SK-N-SH treated with all-trans-retinoic acid at 6 μM for 48 hours (cell line): ENCODE results near the gene TCF25.

ENCODE experiments used
- ATAC-seq: fragments of 200-7000 bp; cut with Tn5 transposase; 3 replicates; pipeline ENCODE4 v1.9.1; 2020; ENCODE audit warnings: mild to moderate bottlenecking, moderate library complexity
- ARNTL ChIP-seq: fragments of 450-650 bp; formaldehyde crosslinking; IDR thresholded peaks from 2 replicates; pipeline ENCODE4 v1.5.0; 2020; ENCODE audit warnings: low read depth, mild to moderate bottlenecking, moderate library complexity, borderline replicate concordance
- BACH2 ChIP-seq: fragments of 250-450 bp; sonication (Bioruptor Pico); IDR thresholded peaks from 2 replicates; pipeline ENCODE4 v1.9.0; 2021; ENCODE audit warnings: mild to moderate bottlenecking, borderline replicate concordance
- CSDC2 ChIP-seq: fragments of 250-450 bp; sonication (Bioruptor Pico); IDR thresholded peaks from 2 replicates; pipeline ENCODE4 v1.5.0; 2020; ENCODE audit warnings: mild to moderate bottlenecking, moderate library complexity
- ESRRG ChIP-seq: fragments of 250-450 bp; sonication (Bioruptor Pico); IDR thresholded peaks from 2 replicates; pipeline ENCODE4 v1.6.1; 2021; ENCODE audit warnings: mild to moderate bottlenecking
- GLIS3 ChIP-seq: fragments of 250-450 bp; sonication (Bioruptor Pico); IDR thresholded peaks from 2 replicates; pipeline ENCODE4 v1.5.0; 2020; ENCODE audit warnings: mild to moderate bottlenecking, moderate library complexity
- ISL1 ChIP-seq: fragments of 250-450 bp; sonication (Bioruptor Pico); IDR thresholded peaks from 2 replicates; pipeline ENCODE4 v2.1.2; 2022; ENCODE audit warnings: mild to moderate bottlenecking, moderate library complexity
- OSR1 ChIP-seq: fragments of 250-450 bp; sonication (Bioruptor Pico); IDR thresholded peaks from 2 replicates; pipeline ENCODE4 v1.8.0; 2022; ENCODE audit warnings: moderate library complexity, mild to moderate bottlenecking, inconsistent platforms
- PPARA ChIP-seq: fragments of 250-450 bp; sonication (Bioruptor Pico); IDR thresholded peaks from 2 replicates; pipeline ENCODE4 v1.5.0; 2020; ENCODE audit warnings: mild to moderate bottlenecking, borderline replicate concordance
- RARB ChIP-seq: fragments of 250-450 bp; sonication (Bioruptor Pico); IDR thresholded peaks from 2 replicates; pipeline ENCODE4 v1.8.0; 2021; ENCODE audit warnings: mild to moderate bottlenecking, moderate library complexity
- SNAI2 ChIP-seq: fragments of 250-450 bp; sonication (Bioruptor Pico); IDR thresholded peaks from 2 replicates; pipeline ENCODE4 v1.5.0; 2020; ENCODE audit warnings: mild to moderate bottlenecking, moderate library complexity
- TCF4 ChIP-seq: fragments of 250-450 bp; sonication (Bioruptor Pico); IDR thresholded peaks from 2 replicates; pipeline ENCODE4 v1.8.0; 2021; ENCODE audit warnings: mild to moderate bottlenecking, moderate library complexity, borderline replicate concordance
- TOX ChIP-seq: fragments of 250-450 bp; sonication (Bioruptor Pico); IDR thresholded peaks from 2 replicates; pipeline ENCODE4 v1.8.0; 2021; ENCODE audit warnings: mild to moderate bottlenecking, moderate library complexity, borderline replicate concordance
- ZC3H10 ChIP-seq: fragments of 250-450 bp; sonication (Bioruptor Pico); IDR thresholded peaks from 2 replicates; pipeline ENCODE4 v1.5.1; 2021; ENCODE audit warnings: mild to moderate bottlenecking, moderate library complexity
- ZFP3 ChIP-seq: fragments of 250-450 bp; sonication (Bioruptor Pico); IDR thresholded peaks from 2 replicates; pipeline ENCODE4 v1.5.0; 2020; ENCODE audit warnings: mild to moderate bottlenecking, moderate library complexity
- ZFP30 ChIP-seq: fragments of 450-650 bp; formaldehyde crosslinking; IDR thresholded peaks from 2 replicates; pipeline ENCODE4 v1.5.0; 2022; ENCODE audit warnings: mild to moderate bottlenecking, moderate library complexity
- ZNF565 ChIP-seq: fragments of 450-650 bp; formaldehyde crosslinking; conservative IDR thresholded peaks from 2 replicates; pipeline ENCODE4 v1.5.0; 2020; ENCODE audit warnings: low read depth, mild to moderate bottlenecking, moderate library complexity
- ZNF8 ChIP-seq: fragments of 450-650 bp; formaldehyde crosslinking; IDR thresholded peaks from 2 replicates; pipeline ENCODE4 v1.5.0; 2020; ENCODE audit warnings: mild to moderate bottlenecking, moderate library complexity
- TF ChIP-seq, protein P1 (sequence below): fragments of 250-450 bp; sonication (Bioruptor Pico); IDR thresholded peaks from 2 replicates; pipeline ENCODE4 v1.5.0; 2020; ENCODE audit warnings: mild to moderate bottlenecking, moderate library complexity
- TF ChIP-seq, protein P2 (sequence below): fragments of 250-450 bp; sonication (Bioruptor Pico); IDR thresholded peaks from 2 replicates; pipeline ENCODE4 v1.8.0; 2020; ENCODE audit warnings: mild to moderate bottlenecking, moderate library complexity, borderline replicate concordance
- TF ChIP-seq, protein P3 (sequence below): fragments of 250-450 bp; sonication (Bioruptor Pico); IDR thresholded peaks from 2 replicates; pipeline ENCODE4 v1.5.1; 2021; ENCODE audit warnings: mild to moderate bottlenecking, moderate library complexity
- TF ChIP-seq, protein P4 (sequence below): fragments of 250-450 bp; sonication (Bioruptor Pico); IDR thresholded peaks from 2 replicates; pipeline ENCODE4 v1.5.1; 2020; ENCODE audit warnings: low read depth, mild to moderate bottlenecking, moderate library complexity
- TF ChIP-seq, protein P5 (sequence below): fragments of 250-450 bp; sonication (Bioruptor Pico); IDR thresholded peaks from 2 replicates; pipeline ENCODE4 v1.8.0; 2021; ENCODE audit warnings: low read depth, mild to moderate bottlenecking, moderate library complexity, borderline replicate concordance

The TCF25 gene

DNA sequence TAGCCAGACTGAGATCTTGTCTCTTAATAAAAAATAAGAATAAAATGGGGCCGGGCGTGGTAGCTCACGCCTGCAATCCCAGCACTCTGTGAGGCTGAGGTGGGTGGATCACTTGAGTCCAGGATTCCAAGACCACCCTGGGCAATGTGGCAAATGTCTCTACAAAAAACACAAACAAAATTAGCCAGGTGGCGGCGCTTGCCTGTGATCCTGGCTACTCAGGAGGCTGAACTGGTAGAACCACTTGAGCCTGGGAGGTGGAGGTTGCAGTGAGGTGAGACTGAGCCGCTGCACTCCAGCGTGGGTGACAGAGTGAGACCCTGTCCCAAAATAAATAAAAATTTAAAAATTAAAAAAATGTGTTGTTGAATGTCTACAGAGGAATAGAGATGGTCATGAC, 72.3 kb downstream of the TCF25 start:
- no peak for ATAC-seq
- TF ChIP-seq BACH2 (CRISPR knock-in tag) = no peak
- no peak for TF ChIP-seq ESRRG (CRISPR knock-in tag)
- no peak for TF ChIP-seq ZNF565 (CRISPR knock-in tag)
- TF ChIP-seq, protein P1, sequence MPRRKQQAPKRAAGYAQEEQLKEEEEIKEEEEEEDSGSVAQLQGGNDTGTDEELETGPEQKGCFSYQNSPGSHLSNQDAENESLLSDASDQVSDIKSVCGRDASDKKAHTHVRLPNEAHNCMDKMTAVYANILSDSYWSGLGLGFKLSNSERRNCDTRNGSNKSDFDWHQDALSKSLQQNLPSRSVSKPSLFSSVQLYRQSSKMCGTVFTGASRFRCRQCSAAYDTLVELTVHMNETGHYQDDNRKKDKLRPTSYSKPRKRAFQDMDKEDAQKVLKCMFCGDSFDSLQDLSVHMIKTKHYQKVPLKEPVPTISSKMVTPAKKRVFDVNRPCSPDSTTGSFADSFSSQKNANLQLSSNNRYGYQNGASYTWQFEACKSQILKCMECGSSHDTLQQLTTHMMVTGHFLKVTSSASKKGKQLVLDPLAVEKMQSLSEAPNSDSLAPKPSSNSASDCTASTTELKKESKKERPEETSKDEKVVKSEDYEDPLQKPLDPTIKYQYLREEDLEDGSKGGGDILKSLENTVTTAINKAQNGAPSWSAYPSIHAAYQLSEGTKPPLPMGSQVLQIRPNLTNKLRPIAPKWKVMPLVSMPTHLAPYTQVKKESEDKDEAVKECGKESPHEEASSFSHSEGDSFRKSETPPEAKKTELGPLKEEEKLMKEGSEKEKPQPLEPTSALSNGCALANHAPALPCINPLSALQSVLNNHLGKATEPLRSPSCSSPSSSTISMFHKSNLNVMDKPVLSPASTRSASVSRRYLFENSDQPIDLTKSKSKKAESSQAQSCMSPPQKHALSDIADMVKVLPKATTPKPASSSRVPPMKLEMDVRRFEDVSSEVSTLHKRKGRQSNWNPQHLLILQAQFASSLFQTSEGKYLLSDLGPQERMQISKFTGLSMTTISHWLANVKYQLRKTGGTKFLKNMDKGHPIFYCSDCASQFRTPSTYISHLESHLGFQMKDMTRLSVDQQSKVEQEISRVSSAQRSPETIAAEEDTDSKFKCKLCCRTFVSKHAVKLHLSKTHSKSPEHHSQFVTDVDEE = no peak
- no peak for TF ChIP-seq TOX (CRISPR knock-in tag)
- no peak for TF ChIP-seq ZNF8 (CRISPR knock-in tag)
- no peak for TF ChIP-seq GLIS3
- TF ChIP-seq, protein P2, sequence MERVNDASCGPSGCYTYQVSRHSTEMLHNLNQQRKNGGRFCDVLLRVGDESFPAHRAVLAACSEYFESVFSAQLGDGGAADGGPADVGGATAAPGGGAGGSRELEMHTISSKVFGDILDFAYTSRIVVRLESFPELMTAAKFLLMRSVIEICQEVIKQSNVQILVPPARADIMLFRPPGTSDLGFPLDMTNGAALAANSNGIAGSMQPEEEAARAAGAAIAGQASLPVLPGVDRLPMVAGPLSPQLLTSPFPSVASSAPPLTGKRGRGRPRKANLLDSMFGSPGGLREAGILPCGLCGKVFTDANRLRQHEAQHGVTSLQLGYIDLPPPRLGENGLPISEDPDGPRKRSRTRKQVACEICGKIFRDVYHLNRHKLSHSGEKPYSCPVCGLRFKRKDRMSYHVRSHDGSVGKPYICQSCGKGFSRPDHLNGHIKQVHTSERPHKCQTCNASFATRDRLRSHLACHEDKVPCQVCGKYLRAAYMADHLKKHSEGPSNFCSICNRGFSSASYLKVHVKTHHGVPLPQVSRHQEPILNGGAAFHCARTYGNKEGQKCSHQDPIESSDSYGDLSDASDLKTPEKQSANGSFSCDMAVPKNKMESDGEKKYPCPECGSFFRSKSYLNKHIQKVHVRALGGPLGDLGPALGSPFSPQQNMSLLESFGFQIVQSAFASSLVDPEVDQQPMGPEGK (CRISPR knock-in tag) = no peak
- TF ChIP-seq, protein P3, sequence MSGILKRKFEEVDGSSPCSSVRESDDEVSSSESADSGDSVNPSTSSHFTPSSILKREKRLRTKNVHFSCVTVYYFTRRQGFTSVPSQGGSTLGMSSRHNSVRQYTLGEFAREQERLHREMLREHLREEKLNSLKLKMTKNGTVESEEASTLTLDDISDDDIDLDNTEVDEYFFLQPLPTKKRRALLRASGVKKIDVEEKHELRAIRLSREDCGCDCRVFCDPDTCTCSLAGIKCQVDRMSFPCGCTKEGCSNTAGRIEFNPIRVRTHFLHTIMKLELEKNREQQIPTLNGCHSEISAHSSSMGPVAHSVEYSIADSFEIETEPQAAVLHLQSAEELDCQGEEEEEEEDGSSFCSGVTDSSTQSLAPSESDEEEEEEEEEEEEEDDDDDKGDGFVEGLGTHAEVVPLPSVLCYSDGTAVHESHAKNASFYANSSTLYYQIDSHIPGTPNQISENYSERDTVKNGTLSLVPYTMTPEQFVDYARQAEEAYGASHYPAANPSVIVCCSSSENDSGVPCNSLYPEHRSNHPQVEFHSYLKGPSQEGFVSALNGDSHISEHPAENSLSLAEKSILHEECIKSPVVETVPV (CRISPR knock-in tag) = no peak
- no peak for TF ChIP-seq TCF4 (CRISPR knock-in tag)

DNA sequence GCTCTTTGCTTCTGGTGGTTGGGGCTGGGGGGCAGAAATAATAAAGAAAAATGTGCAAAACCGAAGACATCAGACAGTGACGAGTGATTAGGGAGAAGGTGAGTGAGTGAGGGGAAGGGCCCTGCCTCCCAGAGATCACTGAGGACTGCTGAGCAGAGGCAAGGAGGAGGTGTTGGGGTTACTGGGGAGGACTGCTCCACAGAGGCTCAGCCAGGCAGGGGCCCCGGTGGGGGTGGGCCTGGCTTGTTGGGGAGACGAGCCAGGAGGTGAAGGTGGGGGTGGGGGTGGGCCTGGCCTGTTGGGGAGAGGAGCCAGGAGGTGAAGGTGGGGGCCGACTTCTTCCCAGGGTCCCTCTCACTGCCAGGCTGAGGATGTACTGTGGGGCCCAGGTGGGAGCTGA, 73.1 kb downstream of the TCF25 start:
- ATAC-seq = no peak
- TF ChIP-seq PPARA (CRISPR knock-in tag) (no peak), SNAI2 (no peak), ZC3H10 (CRISPR knock-in tag) (no peak)

DNA sequence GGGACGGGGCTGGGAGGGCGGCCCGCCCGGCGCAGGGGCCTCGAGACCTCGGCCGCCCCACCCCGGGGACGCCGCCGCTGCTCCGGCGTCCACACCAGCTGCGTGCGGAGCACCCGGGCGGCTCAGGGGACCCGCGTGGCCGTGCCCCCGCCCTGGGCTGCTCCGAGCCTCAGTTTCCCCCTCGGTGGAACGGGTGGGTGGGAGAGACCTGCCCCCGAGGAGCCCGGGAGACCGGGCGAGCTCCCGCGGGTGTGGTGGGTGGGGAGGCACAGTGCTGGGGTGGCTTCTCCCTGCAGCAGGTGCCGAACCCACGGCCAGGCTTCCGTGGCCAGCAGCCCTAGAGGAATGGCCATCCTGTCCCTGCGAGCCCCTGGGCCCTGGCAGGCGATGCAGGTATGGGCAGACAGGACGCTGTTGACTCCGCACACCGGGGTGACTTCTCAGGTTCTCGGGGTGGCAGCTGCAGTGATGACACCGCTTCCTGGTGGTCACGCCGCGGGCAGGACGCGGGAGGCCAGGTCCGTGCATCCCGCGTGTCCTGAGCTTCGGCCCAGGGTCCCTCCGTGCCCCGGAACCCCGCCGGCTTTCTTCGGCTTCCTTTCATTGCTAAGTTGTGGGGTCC, 75.8 kb downstream of the TCF25 start:
- ATAC-seq = no peak
- TF ChIP-seq ZFP30 (CRISPR knock-in tag) = no peak
- TF ChIP-seq ZNF8 (CRISPR knock-in tag) = no peak
- TF ChIP-seq, protein P4, sequence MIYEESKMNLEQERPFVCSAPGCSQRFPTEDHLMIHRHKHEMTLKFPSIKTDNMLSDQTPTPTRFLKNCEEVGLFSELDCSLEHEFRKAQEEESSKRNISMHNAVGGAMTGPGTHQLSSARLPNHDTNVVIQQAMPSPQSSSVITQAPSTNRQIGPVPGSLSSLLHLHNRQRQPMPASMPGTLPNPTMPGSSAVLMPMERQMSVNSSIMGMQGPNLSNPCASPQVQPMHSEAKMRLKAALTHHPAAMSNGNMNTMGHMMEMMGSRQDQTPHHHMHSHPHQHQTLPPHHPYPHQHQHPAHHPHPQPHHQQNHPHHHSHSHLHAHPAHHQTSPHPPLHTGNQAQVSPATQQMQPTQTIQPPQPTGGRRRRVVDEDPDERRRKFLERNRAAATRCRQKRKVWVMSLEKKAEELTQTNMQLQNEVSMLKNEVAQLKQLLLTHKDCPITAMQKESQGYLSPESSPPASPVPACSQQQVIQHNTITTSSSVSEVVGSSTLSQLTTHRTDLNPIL (CRISPR knock-in tag) = no peak
- no peak for TF ChIP-seq ARNTL (CRISPR knock-in tag)
- TF ChIP-seq SNAI2 = no peak
- TF ChIP-seq, protein P5, sequence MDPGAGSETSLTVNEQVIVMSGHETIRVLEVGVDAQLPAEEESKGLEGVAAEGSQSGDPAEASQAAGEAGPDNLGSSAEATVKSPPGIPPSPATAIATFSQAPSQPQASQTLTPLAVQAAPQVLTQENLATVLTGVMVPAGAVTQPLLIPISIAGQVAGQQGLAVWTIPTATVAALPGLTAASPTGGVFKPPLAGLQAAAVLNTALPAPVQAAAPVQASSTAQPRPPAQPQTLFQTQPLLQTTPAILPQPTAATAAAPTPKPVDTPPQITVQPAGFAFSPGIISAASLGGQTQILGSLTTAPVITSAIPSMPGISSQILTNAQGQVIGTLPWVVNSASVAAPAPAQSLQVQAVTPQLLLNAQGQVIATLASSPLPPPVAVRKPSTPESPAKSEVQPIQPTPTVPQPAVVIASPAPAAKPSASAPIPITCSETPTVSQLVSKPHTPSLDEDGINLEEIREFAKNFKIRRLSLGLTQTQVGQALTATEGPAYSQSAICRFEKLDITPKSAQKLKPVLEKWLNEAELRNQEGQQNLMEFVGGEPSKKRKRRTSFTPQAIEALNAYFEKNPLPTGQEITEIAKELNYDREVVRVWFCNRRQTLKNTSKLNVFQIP (CRISPR knock-in tag) = no peak
- TF ChIP-seq, protein P1 = no peak
- TF ChIP-seq ZC3H10 (CRISPR knock-in tag) = no peak
- no peak for TF ChIP-seq RARB
- no peak for TF ChIP-seq TCF4 (CRISPR knock-in tag)
- TF ChIP-seq ZNF565 (CRISPR knock-in tag) = no peak
- TF ChIP-seq ZFP3 (CRISPR knock-in tag) = no peak
- no peak for TF ChIP-seq ESRRG (CRISPR knock-in tag)
- no peak for TF ChIP-seq CSDC2 (CRISPR knock-in tag)
- TF ChIP-seq, protein P3 (CRISPR knock-in tag) = no peak
- no peak for TF ChIP-seq OSR1 (CRISPR knock-in tag)
- TF ChIP-seq, protein P2 (CRISPR knock-in tag) = no peak
- TF ChIP-seq ISL1 (CRISPR knock-in tag) = no peak
